Activated CD8-positive, alpha-beta T cell treated with anti-CD3 and anti-CD28 coated beads for 36 hours (primary cell): ENCODE results near the gene NFYB. TPM values are rescaled to one million over a fixed set of nuclear protein-coding genes. Genes with fewer than 3 reads are reported as not detected.

Experiments
- ATAC-seq: fragments of 200-7000 bp; cut with Tn5 transposase; one replicate; pipeline ENCODE4 v1.10.0; 2021; ENCODE audit warnings: mild to moderate bottlenecking, moderate library complexity
- CTCF ChIA-PET: fragments of 350-600 bp; sonication (Branson Sonifier 250); formaldehyde crosslinking; loops from one replicate; lab custom pipeline; 2021; ENCODE audit warnings: antibody characterized with exemption; lab: Charles Lee
- POLR2A ChIA-PET: fragments of 350-600 bp; sonication (Branson Sonifier 250); formaldehyde crosslinking; loops from one replicate; lab custom pipeline; 2021; ENCODE audit warnings: antibody characterized with exemption; lab: Charles Lee
- DNase-seq: peaks from one replicate; pipeline ENCODE4 v3.0.0-alpha.2; 2020
- H3K27ac Mint-ChIP-seq: one replicate; pipeline ENCODE4 v1.8.0; 2021; ENCODE audit warnings: mild to moderate bottlenecking, mixed read lengths
- H3K27me3 Mint-ChIP-seq: one replicate; pipeline ENCODE4 v1.8.0; 2021; ENCODE audit warnings: mixed read lengths
- H3K36me3 Mint-ChIP-seq: one replicate; pipeline ENCODE4 v1.8.0; 2021; ENCODE audit warnings: low read depth, mixed read lengths
- H3K4me1 Mint-ChIP-seq: one replicate; pipeline ENCODE4 v1.8.0; 2021; ENCODE audit warnings: low read depth, mixed read lengths
- H3K4me3 Mint-ChIP-seq: one replicate; pipeline ENCODE4 v1.8.0; 2021; ENCODE audit warnings: mild to moderate bottlenecking, moderate library complexity, mixed read lengths
- H3K9me3 Mint-ChIP-seq: one replicate; pipeline ENCODE4 v1.8.0; 2021; ENCODE audit warnings: mixed read lengths
- CTCF ChIP-seq: fragments of 200-600 bp; IDR thresholded peaks from one replicate; pipeline ENCODE4 v1.8.0; 2022; ENCODE audit warnings: antibody characterized with exemption, mild to moderate bottlenecking
- intact Hi-C: fragments of 100-400 bp; cut with micrococcal nuclease; formaldehyde crosslinking; loops from one replicate; pipeline ENCODE4 v1.10.0; 2022
- total RNA-seq, 2 experiments: library from RNA; stranded (reverse); gene quantifications; one replicate each; pipeline ENCODE4 v1.2.3, GENCODE V29; 2021

NFYB gene
- total RNA-seq, 2 experiments from 2014 or later = 26.7 to 30.6 TPM

- ChIA-PET POLR2A (no interaction called here), CTCF (no interaction called here)
- DNase-seq (no peak), ATAC-seq (no peak)
- no peak overlapping the region for H3K27ac Mint-ChIP-seq
- no peaks in the 10 kb centered on the region for H3K9me3 Mint-ChIP-seq
- no peaks in the 10 kb centered on the region for H3K27me3 Mint-ChIP-seq
- intact Hi-C loops = no loop called here
- no peaks in the 10 kb centered on the region for H3K36me3 Mint-ChIP-seq
- peaks cover 3% of the 10 kb centered on the region for H3K4me1 Mint-ChIP-seq
- TF ChIP-seq CTCF = no peak
- no peak overlapping the region for H3K4me3 Mint-ChIP-seq
Observed at GRCh38 chr12:104152685-104153241, 14.8 kb upstream of the NFYB start.

DNA sequence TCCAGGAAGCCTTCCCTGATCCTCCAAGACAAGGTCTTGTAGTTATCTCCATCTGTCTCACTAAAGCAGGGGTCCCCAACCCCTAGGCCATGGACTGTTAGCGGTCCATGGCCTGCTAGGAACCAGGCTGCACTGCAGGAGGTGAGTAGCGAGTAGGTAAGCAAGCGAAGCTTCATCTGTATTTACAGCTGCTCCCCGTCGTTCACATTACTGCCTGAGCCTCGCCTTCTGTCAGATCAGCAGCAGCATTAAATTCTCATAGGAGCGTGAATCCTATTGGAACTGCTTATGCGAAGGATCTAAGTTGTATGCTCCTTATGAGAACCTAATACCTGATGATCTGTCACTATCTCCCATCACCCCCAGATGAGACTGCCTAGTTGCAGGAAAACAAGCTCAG is 12.4 kb upstream of the NFYB start:
- Mint-ChIP-seq H3K36me3 (no peaks in the 10 kb centered on the region), H3K27me3 (peaks cover 3% of the 10 kb centered on the region), H3K27ac (no peak overlapping the region), H3K4me3 (no peak overlapping the region), H3K9me3 (peaks cover 5% of the 10 kb centered on the region), H3K4me1 (peaks cover 3% of the 10 kb centered on the region)
- no peak for TF ChIP-seq CTCF
- ChIA-PET CTCF (interaction anchor here (1.0 kb wide), 1 partner anchor 41 kb away, joined by 3 read pairs; no protein-coding TSS in a partner anchor), POLR2A (interaction anchor here (1.0 kb wide), 1 partner anchor 12 kb away, joined by 3 read pairs; the partner anchor contains the start of gene NFYB)
- intact Hi-C loops = no loop called here
- ATAC-seq = no peak
- no peak for DNase-seq

DNA sequence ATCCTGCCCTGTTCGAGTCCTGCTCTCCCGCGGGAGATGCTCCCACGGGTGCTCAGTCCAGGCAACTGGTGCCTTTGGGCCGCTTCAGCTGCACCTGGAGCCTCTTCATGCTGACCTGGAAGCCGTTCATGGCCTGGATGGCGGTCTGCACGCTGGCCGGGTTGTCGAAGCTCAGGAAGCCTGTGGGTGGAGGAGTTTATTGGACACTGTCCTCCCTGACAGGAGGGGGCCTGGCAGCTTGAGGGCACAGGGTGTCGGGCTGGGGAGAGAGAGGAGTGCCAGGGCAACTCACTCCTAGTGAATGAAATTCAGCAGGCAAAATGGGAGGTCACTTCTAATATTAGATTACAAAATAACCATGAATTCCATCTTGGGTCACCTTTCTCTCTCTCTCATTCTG is 9.3 kb upstream of the NFYB start:
- Mint-ChIP-seq H3K36me3 (no peaks in the 10 kb centered on the region), H3K4me1 (no peaks in the 10 kb centered on the region), H3K27ac (no peak overlapping the region), H3K27me3 (peaks cover 6% of the 10 kb centered on the region), H3K4me3 (no peak overlapping the region), H3K9me3 (peaks cover 9% of the 10 kb centered on the region)
- intact Hi-C loops = no loop called here
- CTCF ChIA-PET = no interaction called here
- no peak for TF ChIP-seq CTCF
- no peak for DNase-seq
- ATAC-seq = no peak
- POLR2A ChIA-PET = interaction anchor here (1.1 kb wide), 1 partner anchor 9 kb away, joined by 3 read pairs; no protein-coding TSS in a partner anchor

- Mint-ChIP-seq H3K4me1 (no peaks in the 10 kb centered on the region), H3K27ac (no peak overlapping the region), H3K4me3 (no peak overlapping the region), H3K27me3 (peaks cover 6% of the 10 kb centered on the region), H3K9me3 (peaks cover 9% of the 10 kb centered on the region), H3K36me3 (no peaks in the 10 kb centered on the region)
- TF ChIP-seq CTCF = no peak
- ATAC-seq (peak; percentile 45), DNase-seq (no peak)
- ChIA-PET CTCF (interaction anchor here (1.4 kb wide), 1 partner anchor 35 kb away, joined by 6 read pairs; no protein-coding TSS in a partner anchor), POLR2A (no interaction called here)
- intact Hi-C loops = no loop called here
Observed at GRCh38 chr12:104143918-104144317, 5.9 kb upstream of the NFYB start.

GRCh38 chr12:104143002-104143401 is 5.0 kb upstream of the NFYB start:
- ATAC-seq (no peak), DNase-seq (no peak)
- no peaks in the 10 kb centered on the region for H3K36me3 Mint-ChIP-seq
- peaks cover 6% of the 10 kb centered on the region for H3K27me3 Mint-ChIP-seq
- H3K9me3 Mint-ChIP-seq = peaks cover 9% of the 10 kb centered on the region
- no peak overlapping the region for H3K4me3 Mint-ChIP-seq
- peaks cover 4% of the 10 kb centered on the region for H3K4me1 Mint-ChIP-seq
- CTCF ChIA-PET = interaction anchor here (1.4 kb wide), 1 partner anchor 34 kb away, joined by 6 read pairs; no protein-coding TSS in a partner anchor
- no peak overlapping the region for H3K27ac Mint-ChIP-seq
- intact Hi-C loops = no loop called here
- POLR2A ChIA-PET = no interaction called here
- no peak for TF ChIP-seq CTCF
